Bronchus fibroblast of lung (primary cell): ENCODE results near the gene SPEM3. TPM values are rescaled to one million over a fixed set of nuclear protein-coding genes. Genes with fewer than 3 reads are reported as not detected.

Source experiments
- total RNA-seq: library from RNA; depleted of rRNA; stranded (reverse); fragments of >200 nt; gene quantifications from 2 replicates; pipeline ENCODE4 v1.2.3, GENCODE V29; 2015

The SPEM3 gene
- not detected in 2 replicates for total RNA-seq

DNA sequence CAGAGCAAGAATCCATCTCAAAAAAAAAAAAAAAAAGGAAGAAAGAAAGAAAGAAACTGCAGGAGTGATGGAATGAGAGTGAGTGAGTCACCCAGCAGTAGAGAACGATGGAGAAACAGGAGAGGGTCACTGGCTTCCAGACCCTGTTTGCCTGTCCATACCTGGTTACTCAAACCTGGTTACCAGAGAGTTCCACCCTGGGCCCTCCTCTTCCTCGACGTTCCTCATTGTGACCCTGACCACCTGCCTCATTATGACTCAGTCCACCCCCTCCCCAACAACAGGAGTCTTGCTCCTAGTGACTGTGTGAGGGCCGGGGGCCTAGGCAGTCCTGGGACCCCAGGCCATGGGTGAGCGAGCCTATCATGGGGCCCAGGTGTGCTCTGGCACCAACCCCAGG, at the start of gene SPEM3:
TSS of gene SPEM3 (plus strand) at position 301 of the 400 bp plus-strand sequence. CDS start at position 347, 46 bp downstream.

DNA sequence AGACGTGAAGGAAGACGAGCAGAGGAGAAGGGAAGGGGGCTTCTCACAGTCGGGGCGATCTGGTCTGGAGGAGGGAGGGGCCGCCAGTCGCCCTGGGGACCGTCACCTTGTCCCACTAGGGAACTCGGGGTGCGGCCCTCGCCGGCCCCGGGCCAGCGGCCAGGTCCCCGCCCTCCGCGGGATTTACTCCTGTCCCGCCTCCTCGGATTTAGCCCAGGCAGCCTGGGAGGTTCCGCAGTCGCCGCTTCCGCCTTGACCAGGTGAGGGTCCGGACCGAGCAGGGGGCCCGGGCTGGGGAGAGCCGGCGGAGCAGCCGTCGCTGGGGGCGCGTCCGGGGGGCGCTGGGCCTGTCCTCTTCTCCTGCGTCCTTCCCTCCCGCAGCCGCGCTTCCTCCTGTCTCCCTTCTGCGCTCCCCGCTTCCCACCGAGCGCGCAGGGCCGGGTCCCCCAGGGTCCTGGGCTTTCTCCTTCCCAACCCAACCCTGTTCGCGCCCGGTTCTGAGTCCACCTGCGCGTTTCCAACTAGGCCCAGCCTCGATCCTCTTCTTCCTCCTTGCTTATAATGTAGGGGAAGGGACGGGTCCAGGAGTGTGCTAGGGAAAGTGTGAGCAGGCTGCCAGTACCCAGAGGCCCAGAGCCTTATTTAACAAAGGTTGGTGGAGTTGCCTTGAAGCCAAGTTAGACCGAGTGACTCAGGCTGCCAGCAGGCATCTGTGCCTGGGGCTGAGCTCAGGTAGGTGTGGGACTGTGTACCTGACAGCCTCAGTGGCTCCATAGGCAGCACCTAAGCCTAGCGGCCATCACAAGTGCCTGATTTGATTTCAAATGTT, 47.6 kb upstream of the SPEM3 start, which contains the start of gene TNK1:
TSS of gene TNK1 (plus strand) at position 235 of the 829 bp plus-strand sequence. CDS start 1,838 bp downstream, outside the sequence.

GRCh38 chr17:7394452-7395191, 34.0 kb upstream of the SPEM3 start, which contains the start of gene PLSCR3:
Gene PLSCR3, minus strand, starts transcription at chr17:7394525. Its CDS starts 415 bp downstream, at chr17:7394110.

GRCh38 chr17:7403977-7404736, 24.5 kb upstream of the SPEM3 start, which contains the start of gene TMEM256:
Gene TMEM256, minus strand, starts transcription at chr17:7404097. Its CDS starts 13 bp downstream, at chr17:7404084.

GRCh38 chr17:7407485-7408251, 21.0 kb upstream of the SPEM3 start, which contains the start of gene NLGN2:
Gene NLGN2, plus strand, starts transcription at chr17:7407845. Its CDS starts 411 bp downstream, at chr17:7408256.

DNA sequence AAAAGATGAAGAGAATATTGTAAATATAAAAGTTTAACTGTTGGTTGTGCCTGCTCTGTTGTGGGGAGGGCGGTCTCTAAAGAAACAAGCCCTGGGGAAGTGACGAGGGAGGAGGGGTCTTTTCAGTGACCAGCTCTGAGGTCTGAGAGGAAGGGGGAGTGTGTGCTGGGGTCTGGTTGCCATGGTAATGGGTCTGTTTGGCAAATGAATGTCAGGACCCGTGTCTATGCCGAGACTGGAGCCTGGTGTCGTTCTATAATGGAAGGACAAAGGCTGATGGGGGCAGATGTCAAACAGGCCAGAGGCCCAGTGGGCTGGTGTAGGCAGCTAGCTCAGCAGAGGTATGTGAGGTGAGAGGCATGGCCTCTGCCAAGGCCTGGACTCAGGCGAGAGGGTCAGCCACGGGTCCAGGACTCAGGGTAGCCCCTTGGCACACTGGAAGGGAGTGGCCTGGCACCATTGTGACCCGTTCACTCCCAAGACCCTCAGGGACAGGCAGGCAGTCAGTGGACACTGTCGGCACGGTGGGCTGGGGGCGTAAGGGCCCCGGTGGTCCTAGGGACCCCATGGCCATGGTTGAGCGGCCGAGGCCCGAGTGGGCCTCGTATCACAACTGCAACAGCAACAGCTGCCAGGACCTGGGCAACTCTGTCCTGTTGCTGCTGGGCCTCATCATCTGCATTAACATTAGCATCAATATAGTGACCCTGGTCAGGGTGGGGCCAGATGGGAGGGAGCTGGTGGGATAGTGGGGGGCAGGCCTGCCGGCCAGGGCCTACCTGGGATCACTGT, 8.6 kb upstream of the SPEM3 start, which contains the start of gene SPEM1:
TSS of gene SPEM1 (plus strand) at position 506 of the 792 bp plus-strand sequence. CDS start at position 567, 61 bp downstream.

DNA sequence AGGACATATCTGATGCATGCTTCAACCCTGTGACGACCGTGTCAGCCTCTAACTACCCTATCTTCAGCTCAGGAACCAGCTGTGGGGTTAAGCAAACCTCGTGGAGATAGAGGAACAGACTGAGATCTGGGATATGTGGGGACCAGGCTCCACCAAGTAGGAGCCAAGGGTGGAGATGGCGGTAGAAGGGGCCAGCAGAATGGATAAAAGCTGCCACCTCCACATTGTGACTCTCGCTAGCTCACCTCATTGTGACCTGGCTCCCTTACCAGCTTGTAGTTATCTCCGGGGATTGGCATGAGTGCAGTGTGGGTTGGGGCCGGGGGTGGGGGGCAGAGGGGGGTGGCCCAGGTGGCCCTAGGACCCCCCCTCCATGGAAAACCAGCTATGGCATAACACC, 3.3 kb upstream of the SPEM3 start, which contains the start of gene SPEM2:
TSS of gene SPEM2 (plus strand) at position 301 of the 400 bp plus-strand sequence. CDS start at position 374, 73 bp downstream.

DNA sequence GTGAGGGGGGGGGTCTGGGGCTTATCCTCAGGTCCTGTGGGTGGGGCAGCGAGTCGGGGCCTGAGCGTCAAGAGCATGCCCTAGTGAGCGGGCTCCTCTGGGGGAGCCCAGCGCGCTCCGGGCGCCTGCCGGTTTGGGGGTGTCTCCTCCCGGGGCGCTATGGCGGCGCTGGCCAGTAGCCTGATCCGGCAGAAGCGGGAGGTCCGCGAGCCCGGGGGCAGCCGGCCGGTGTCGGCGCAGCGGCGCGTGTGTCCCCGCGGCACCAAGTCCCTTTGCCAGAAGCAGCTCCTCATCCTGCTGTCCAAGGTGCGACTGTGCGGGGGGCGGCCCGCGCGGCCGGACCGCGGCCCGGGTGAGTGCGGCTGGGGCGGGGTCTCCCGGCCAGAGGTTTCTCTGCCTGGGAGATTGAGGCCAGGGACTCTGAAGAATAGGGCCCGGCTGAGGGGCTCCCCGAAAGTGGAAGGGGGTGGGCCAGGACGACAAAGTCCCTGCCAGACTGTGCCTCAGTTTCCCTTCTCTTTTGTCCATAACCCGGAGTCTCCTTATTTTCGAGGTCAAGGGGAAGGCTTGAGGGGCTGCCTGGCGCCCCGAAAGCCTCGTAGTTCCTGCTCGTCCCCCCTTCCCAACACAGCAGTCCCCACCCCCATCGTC, 10.9 kb downstream of the SPEM3 start, which contains the start of gene FGF11:
TSS of gene FGF11 (plus strand) at position 51 of the 651 bp plus-strand sequence. CDS start at position 160, 109 bp downstream.

DNA sequence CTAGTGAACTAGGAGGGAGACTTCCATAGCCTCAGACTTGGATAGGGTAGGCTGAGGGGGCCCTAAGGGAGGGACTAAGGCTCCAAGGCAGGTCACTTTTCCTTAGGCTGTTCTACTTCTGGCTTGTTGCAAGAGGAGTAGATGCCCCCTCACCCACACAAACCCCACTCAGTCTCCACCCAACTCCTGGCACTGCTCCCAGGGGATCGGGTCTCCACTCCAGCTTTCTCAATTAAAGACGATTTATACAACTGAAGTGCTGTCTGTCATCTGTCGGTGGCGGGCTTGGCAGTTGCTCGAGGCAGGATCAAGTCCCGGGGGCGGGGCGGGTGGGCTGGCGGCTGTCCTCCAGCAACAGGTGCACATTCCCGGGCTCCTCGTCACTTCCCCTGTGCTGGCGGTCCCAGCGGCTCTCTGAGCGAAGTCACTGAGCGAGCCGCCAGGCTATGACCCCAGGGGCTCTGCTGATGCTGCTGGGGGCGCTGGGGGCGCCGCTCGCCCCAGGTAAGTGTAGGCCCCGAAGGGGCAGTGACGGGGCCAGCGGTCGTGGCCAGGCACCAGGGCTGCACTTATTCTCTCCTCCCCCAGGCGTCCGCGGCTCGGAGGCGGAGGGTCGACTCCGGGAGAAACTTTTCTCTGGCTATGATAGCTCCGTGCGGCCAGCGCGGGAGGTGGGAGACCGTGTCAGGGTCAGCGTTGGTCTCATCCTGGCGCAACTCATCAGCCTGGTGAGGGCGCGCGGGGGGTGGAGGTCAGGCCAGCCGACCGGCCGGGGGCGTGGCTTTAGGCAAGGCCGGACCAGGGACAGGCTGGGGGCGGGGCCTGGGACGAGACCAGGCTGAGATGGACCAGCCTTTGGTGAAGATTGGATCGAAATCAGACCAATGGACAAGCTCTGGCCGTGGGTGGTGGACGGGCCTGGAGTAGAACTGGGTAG, 16.3 kb downstream of the SPEM3 start, which contains the start of gene CHRNB1:
TSS of gene CHRNB1 (plus strand) at position 380 of the 937 bp plus-strand sequence. CDS start at position 447, 67 bp downstream.

GRCh38 chr17:7479213-7480088, 50.8 kb downstream of the SPEM3 start, which contains the start of gene ZBTB4:
Gene ZBTB4, minus strand, starts transcription at chr17:7479631. Its CDS starts 12,830 bp downstream, at chr17:7466801.

GRCh38 chr17:7481275-7481674, 52.6 kb downstream of the SPEM3 start, which contains the start of gene SLC35G6:
Gene SLC35G6, plus strand, starts transcription at chr17:7481446. Its CDS starts 71 bp downstream, at chr17:7481517.

Other genes with a start within 250 kb of the SPEM3 start
- gene ASGR1, start 249.5 kb upstream of the SPEM3 start, total RNA-seq = 0.34 and 1.2 TPM in 2 replicates
- 7.9 and 8.9 TPM in 2 replicates for gene DLG4, start 209.0 kb upstream of the SPEM3 start, total RNA-seq
- 179 and 194 TPM in 2 replicates for gene ACADVL, start 208.9 kb upstream of the SPEM3 start, total RNA-seq
- gene DVL2, start 194.3 kb upstream of the SPEM3 start, total RNA-seq = 57.5 and 65.3 TPM in 2 replicates
- 41.5 and 42.4 TPM in 2 replicates for gene PHF23, start 189.4 kb upstream of the SPEM3 start, total RNA-seq
- 213 and 286 TPM in 2 replicates for gene GABARAP, start 186.4 kb upstream of the SPEM3 start, total RNA-seq
- 58.0 and 67.5 TPM in 2 replicates for gene CTDNEP1, start 177.1 kb upstream of the SPEM3 start, total RNA-seq
- 37.8 and 40.9 TPM in 2 replicates for gene ELP5, start 176.6 kb upstream of the SPEM3 start, total RNA-seq
- gene CLDN7, start 166.4 kb upstream of the SPEM3 start, total RNA-seq = 11.3 and 13.1 TPM in 2 replicates
- 0.15 and 1.0 TPM in 2 replicates for gene SLC2A4, start 147.1 kb upstream of the SPEM3 start, total RNA-seq
- gene YBX2, start 134.2 kb upstream of the SPEM3 start, total RNA-seq = 0.34 TPM in 1 of 2 replicates, not detected in the other
- gene EIF5A, start 121.2 kb upstream of the SPEM3 start, total RNA-seq = 783 and 934 TPM in 2 replicates
- 70.6 and 96.3 TPM in 2 replicates for gene GPS2, start 113.5 kb upstream of the SPEM3 start, total RNA-seq
- gene NEURL4, start 99.5 kb upstream of the SPEM3 start, total RNA-seq = 9.9 and 12.2 TPM in 2 replicates
- gene ACAP1, start 92.3 kb upstream of the SPEM3 start, total RNA-seq = 0.50 and 1.2 TPM in 2 replicates
- gene KCTD11, start 76.7 kb upstream of the SPEM3 start, total RNA-seq = 7.6 and 7.9 TPM in 2 replicates
- 0.15 TPM in 1 of 2 replicates, not detected in the other for gene TMEM95, start 73.7 kb upstream of the SPEM3 start, total RNA-seq
- gene TNK1, start 47.8 kb upstream of the SPEM3 start, total RNA-seq = under 0.01 TPM in 1 of 2 replicates, not detected in the other
- gene PLSCR3, start 34.3 kb upstream of the SPEM3 start, total RNA-seq = 43.9 and 45.8 TPM in 2 replicates
- 213 and 214 TPM in 2 replicates for gene TMEM256, start 24.8 kb upstream of the SPEM3 start, total RNA-seq
- 9.1 and 10.3 TPM in 2 replicates for gene NLGN2, start 21.0 kb upstream of the SPEM3 start, total RNA-seq
- not detected in 2 replicates for gene SPEM1, start 8.5 kb upstream of the SPEM3 start, total RNA-seq
- gene SPEM2, start 3.2 kb upstream of the SPEM3 start, total RNA-seq = not detected in 2 replicates
- gene TMEM102, start 6.6 kb downstream of the SPEM3 start, total RNA-seq = 2.2 and 3.5 TPM in 2 replicates
- 0.30 TPM in 1 of 2 replicates, not detected in the other for gene FGF11, start 10.7 kb downstream of the SPEM3 start, total RNA-seq
- 2.0 and 3.6 TPM in 2 replicates for gene CHRNB1, start 16.2 kb downstream of the SPEM3 start, total RNA-seq
- gene ZBTB4, start 50.8 kb downstream of the SPEM3 start, total RNA-seq = 15.3 and 16.6 TPM in 2 replicates
- not detected in 2 replicates for gene SLC35G6, start 52.6 kb downstream of the SPEM3 start, total RNA-seq
- 21.5 and 22.1 TPM in 2 replicates for gene POLR2A, start 55.5 kb downstream of the SPEM3 start, total RNA-seq
- gene TNFSF12, start 120.2 kb downstream of the SPEM3 start, total RNA-seq = 21.4 and 23.6 TPM in 2 replicates
- gene TNFSF13, start 129.9 kb downstream of the SPEM3 start, total RNA-seq = 1.2 TPM in 2 replicates
- gene SENP3, start 133.1 kb downstream of the SPEM3 start, total RNA-seq = 70.2 and 87.8 TPM in 2 replicates
- gene CD68, start 150.8 kb downstream of the SPEM3 start, total RNA-seq = 27.7 and 27.8 TPM in 2 replicates
- gene MPDU1, start 155.0 kb downstream of the SPEM3 start, total RNA-seq = 243 and 251 TPM in 2 replicates
- 2.4 and 2.7 TPM in 2 replicates for gene SOX15, start 161.2 kb downstream of the SPEM3 start, total RNA-seq
- gene FXR2, start 186.0 kb downstream of the SPEM3 start, total RNA-seq = 30.6 and 36.0 TPM in 2 replicates
- gene SAT2, start 199.0 kb downstream of the SPEM3 start, total RNA-seq = 34.1 and 35.5 TPM in 2 replicates
- 0.15 and 0.84 TPM in 2 replicates for gene SHBG, start 201.3 kb downstream of the SPEM3 start, total RNA-seq
- not detected in 2 replicates for gene ATP1B2, start 222.1 kb downstream of the SPEM3 start, total RNA-seq